Stimulated activated CD4-positive, alpha-beta T cell treated with anti-CD3 and anti-CD28 coated beads, Interleukin-4, amount 100 ng/mL, for 1 hour (primary cell): Measurements from ENCODE around the gene ABR.
A peak's percentile ranks its signal among the peaks of the same experiment; 100 is the strongest.
"Not testable (repeated sequence)": the region's sequence is repeated elsewhere in the genome, so short reads cannot be mapped to it uniquely, and the experiment has no call there.

Experiments used
- DNase-seq: peaks from one replicate; pipeline ENCODE4 v3.0.0-alpha.2; 2020

Gene ABR

GRCh38 chr17:1003972-1004768, 175.6 kb downstream of the ABR start:
- no peak for DNase-seq

DNA sequence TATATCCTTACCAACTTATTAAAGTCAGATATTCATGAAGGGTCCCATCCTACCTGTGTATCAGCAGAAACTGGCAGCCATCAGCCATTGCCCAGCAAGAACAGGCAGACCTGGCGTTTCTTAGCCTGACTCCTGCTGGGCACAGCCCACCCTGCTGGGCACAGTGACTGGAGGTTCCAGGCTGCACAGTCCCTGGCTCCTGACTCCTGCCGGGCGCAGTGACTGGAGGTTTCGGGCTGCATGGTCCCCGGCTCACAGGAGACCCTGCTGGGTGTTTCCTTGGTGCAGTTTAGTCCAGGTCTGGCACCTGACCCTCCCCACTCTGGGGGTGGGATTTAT, 176.2 kb downstream of the ABR start:
- DNase-seq, result no peak

- no peak for DNase-seq
Observed at GRCh38 chr17:1002771-1003555, 176.8 kb downstream of the ABR start.

DNA sequence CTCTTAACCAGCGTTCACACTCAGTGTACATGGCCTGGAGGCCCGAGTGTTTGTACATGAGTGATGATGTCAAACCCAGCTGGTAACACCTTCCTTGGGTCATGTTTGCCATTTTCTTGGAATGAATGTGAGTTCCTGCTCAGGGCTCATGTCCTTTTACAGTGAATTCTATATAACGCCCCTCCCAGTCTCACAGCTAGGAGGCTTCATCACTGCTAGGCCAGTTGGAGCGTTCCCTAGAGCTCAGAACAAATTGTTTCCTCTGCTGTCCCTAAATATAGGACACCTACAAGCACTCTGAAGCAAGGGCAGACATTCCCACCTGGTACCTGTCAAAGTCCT, 177.4 kb downstream of the ABR start:
- DNase-seq, result no peak

- DNase-seq, result no peak
Observed at GRCh38 chr17:1001640-1002411, 178.0 kb downstream of the ABR start.

DNA sequence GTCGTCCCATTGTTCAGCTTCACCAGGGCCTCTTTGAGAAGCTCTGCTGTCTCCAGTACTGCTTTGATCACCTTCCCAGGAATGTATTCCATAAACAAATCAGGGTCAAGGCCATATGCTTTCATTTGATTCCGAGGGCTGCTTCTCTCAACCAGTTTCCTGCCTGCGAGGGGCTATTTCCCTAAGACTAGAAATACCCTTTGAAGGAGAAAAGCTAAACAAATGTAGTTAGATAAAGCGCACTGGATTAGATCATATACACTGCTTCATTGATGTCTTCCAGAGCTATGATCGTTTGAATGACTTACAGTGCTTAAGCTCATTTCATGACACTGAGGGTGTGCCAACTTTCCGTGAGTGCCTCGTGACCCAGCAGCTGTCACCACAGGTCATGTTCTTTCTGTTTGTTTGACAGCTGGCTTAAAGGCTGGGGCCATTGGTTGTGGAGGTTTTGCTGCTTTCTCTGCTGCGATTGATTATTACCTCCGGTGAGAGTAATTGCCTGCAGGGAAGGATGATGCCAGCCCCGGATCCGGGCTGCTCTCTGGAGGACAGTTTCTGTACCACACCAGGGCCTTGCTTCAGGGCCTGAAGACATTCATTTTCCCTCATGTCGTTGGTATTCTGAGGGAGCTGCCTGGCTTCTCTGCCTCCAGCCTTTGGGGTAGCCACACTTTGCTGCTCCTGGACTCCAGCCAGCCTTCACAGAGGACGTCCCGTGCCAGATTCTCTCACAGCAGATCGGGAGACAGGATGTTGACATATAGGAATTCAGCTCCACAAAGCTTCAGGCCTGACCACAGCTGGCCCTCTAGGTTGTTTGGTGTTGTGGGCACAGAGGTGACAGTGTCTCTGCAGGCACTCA, 179.0 kb downstream of the ABR start:
- no peak for DNase-seq

DNA sequence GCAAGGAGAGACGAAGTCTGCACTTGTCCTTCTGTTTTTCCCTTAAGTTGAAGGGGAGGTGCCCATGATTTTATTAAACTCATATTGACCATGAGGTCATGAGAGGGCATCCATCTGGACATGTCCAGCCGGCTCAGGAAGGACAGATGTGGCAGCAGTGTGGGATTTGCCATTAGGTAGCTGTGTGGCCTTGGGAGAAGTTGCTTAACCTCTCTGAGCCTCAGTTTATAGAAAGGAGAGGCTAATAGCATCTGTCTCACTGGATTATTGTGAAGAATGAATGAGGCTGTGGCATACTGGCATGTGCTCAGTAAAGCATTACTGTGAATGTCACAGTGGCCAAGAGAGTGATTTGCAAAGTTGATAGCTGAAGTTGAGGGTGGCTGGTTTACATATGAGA, 181.7 kb downstream of the ABR start:
- DNase-seq, result no peak

- DNase-seq, result peak; percentile 90
Observed at GRCh38 chr17:996554-997344, 183.0 kb downstream of the ABR start, which contains the start of gene TIMM22. TIMM22 (plus strand) TSS chr17:997129; CDS start chr17:997143, 14 bp downstream.

GRCh38 chr17:995324-995723, 184.5 kb downstream of the ABR start:
- not testable (repeated sequence) for DNase-seq

DNA sequence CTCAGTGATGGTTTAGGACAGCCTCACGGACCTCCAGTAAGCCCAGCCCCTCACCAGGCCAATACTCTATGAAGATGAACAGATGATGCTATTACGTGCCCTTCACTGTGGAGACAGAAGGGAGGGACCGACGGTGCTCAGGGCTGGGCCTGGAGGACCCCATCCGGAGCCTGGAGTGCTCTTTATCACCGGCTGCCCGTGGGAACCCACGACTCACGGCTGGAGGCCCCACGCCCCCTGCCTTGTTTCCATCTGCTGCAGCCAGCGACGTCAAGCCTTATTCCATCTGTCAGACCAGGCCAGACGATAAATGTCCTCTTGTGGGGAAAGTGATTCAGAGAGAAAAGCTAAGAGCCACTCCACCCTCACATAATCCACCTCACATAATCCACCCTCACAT, 186.8 kb downstream of the ABR start:
- DNase-seq, result no peak

DNA sequence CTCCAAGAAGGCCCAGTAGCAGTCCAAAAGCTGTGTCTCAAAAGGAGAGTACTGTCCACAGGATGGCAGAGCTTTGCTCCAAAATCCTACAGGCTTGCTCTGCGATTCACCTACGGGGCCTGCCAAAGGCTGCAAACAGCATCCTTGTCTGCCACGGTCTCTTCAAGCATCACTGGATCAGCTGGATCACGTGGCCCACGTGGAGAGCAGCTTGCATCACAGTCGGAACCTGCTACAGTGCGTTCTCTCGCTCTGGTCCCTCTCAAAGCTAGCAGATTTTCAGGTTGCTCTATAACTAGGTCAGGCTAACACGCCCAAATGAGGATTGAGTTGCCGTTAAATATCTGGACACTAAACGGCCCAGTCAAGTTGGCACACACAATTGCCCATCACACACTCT, 191.2 kb downstream of the ABR start:
- no peak for DNase-seq

DNA sequence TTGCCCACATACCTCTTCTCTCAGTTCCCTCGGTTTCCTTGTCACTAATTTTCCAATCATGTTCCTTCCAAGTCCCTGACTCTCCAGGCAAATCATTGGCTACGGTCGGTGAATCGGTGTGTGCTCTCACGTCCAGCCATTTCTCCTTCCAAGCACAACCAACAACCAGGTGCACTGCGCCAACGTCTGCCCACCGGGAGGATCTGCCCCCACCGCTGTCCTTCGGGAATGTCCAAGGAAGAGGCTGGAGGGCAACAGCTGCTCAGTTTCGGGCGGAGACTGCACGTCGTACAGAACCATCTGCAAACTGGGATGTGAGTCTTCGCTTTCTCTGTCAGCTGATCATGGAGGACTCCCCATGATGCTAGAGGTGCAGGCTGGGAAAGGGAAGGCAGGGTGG, 191.8 kb downstream of the ABR start:
- DNase-seq, result no peak

DNA sequence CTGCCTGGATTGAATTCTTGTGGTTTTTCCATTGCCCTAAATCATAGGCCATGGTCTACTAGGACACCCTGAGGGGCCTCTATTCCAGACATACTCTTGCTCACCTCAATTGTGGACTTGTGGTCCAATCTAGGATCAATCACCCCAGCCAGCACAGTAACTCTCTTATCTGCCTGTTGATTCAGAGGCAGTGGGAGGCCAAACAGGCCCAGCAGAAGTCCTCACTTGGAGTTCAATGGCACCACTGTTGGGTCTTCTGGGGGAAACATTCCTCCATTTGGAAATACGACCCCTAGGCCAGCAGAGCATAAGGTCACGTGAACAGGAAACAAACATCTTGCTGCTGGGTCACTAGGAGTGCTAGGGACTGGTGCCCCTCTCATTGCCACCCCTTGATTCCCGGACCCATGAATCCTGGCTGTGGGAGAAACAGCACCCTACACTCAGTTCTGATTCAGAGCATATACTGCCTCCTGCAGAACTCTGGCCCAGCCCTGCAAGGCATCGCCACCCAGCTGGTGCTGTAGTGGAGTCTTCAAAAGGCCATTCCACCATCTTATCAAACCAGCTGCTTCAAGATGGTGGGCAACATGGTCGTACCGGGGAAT, 193.4 kb downstream of the ABR start:
- no peak for DNase-seq

DNA sequence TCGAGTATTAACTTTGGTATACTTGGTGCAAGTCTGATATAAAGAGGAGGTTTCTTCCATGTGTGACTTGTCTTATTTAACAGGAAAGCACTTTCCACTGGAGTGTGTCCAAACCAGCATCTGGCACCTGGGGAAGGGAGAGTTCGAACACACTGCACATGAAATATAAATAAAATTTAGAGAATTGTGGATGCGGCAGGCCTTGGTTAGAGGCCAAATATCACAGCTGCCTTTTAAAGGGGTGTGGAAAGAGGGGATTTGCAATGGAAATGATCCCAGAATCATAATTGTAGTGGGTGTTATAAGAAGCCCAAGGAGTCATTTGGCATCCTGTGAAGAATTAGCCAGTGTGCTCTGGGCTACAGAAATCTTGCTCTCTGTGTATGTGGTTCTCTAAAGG, 195.9 kb downstream of the ABR start:
- no peak for DNase-seq

- no peak for DNase-seq
Observed at GRCh38 chr17:981292-981658, 198.5 kb downstream of the ABR start.

DNA sequence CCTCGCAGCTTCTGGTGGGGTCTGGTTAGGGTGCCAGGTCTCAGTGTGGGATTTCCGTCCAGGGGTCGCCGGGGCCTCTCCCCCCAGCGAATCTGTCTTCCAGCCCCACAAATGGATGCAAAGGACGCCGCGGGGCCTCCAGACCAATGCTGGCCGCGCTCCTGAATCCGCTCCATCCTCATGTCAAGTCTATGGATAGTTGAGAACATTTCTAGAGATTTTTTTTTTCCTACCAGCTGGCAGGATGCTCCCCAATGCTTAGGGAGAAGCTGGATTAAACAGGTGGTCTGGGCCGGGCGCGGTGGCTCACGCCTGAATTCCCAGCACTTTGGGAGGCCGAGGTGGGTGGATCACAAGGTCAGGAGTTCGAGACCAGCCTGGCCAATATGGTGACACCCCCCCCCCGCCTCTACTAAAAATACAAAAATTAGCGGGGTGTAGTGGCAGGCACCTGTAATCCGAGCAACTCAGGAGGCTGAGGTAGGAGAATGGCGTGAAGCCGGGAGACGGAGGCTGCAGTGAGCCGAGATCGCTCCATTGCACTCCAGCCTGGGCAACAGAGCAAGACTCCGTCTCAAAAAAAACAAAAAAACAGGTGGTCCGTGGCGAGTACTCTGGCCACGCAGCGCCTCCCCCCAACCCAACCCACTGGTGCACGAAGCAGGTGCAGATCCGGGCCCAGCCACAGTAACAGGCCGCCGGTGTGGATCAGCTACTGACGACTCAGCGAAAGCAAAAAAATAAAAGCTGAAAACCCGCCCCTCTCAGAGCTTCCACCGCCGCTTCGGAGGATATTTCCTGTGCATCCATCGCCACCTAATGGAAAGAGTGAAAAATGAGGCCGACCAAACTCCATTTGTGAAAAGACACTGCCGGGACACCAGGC, 199.1 kb downstream of the ABR start:
- DNase-seq, result peak; percentile 68

- peak; percentile 90 for DNase-seq
Observed at GRCh38 chr17:979539-980405, 200.0 kb downstream of the ABR start, which contains the start of gene NXN. NXN (minus strand) TSS chr17:979776.

DNA sequence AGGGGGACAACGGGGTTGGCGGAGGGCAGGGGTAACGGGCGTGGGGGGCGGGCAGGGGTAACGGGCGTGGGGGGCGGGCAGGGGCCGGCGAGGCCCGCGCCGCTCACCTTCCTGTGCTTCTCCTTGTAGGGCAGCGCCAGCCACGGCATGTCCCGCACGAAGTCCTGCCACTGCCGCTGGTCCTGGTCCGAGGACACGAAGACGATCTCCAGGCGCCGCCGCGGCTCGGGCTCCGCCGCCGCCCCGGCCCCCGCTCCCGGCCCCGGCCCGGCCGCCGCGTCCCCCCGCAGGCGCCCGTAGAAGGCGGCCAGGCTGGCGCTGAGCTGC, 200.6 kb downstream of the ABR start:
- DNase-seq, result no peak
